K562 (cell line): Measurements from ENCODE around the gene TXNRD2. TPM values are rescaled to one million over a fixed set of nuclear protein-coding genes. Genes with fewer than 3 reads are reported as not detected.

ENCODE experiments used
- ATAC-seq: fragments of 200-7000 bp; cut with Tn5 transposase; 3 replicates; pipeline ENCODE4 v1.9.1; 2020; ENCODE audit warnings: moderate library complexity
- BruUV-seq: library from RNA; stranded (reverse); fragments of 400-500 nt; replicated peaks from 2 replicates; lab custom pipeline; 2021; lab: Mats Ljungman, UMichigan
- CTCF ChIA-PET: fragments of 300-600 bp; formaldehyde crosslinking; extraction: SDS; loops from one replicate; lab custom pipeline; 2021; ENCODE audit warnings: low intra/inter-chr PET ratio; lab: Yijun Ruan, JAX
- POLR2A ChIA-PET: fragments of 300-600, 350-650 bp; sonication (Branson Sonifier 250); formaldehyde crosslinking; extraction: SDS; loops from one replicate; lab custom pipeline; 2021; ENCODE audit warnings: antibody characterized with exemption, inconsistent platforms; lab: Yijun Ruan, JAX
- DNase-seq, 4 experiments: peaks; one replicate each; pipeline versions ENCODE4 v3.0.0 to v3.0.0-alpha.2; 2011 to 2018; ENCODE audit warnings: low spot score in 3 of 4, mixed read lengths in 3 of 4; ENCODE audit errors: extremely low read depth in 1 of 4
- FAIRE-seq: peaks from 2 replicates; lab custom pipeline; 2011; peaks lifted over from hg19 to GRCh38; lab: Jason Lieb, UNC
- H2AFZ ChIP-seq: 2 replicates; pipeline ENCODE4 v1.6.0; 2011; ENCODE audit warnings: low read depth, low read length, control low read depth, inconsistent platforms
- H3K27ac ChIP-seq: fragments of 200-600 bp; 3 replicates; pipeline ENCODE4 v1.8.0; 2011; ENCODE audit warnings: low read depth, mild to moderate bottlenecking, control low read depth, inconsistent platforms, low read length, moderate library complexity, mixed read lengths; ENCODE audit errors: extremely low read depth
- H3K27me3 ChIP-seq, 2 experiments: fragments of 300-600 bp in 1 of 2; 2 replicates in 1 of 2; 3 replicates in 1 of 2; pipeline versions ENCODE4 v1.6.0 to v1.8.0; 2011; ENCODE audit warnings: inconsistent platforms in 2 of 2, low read length in 2 of 2, mild to moderate bottlenecking in 1 of 2, mixed read lengths in 1 of 2, moderate library complexity in 1 of 2; ENCODE audit not compliant: control insufficient read depth in 2 of 2, insufficient read depth in 2 of 2
- H3K36me3 ChIP-seq: fragments of 300-600 bp; 3 replicates; pipeline ENCODE4 v1.8.0; 2011; ENCODE audit warnings: mild to moderate bottlenecking, low read length, inconsistent platforms; ENCODE audit not compliant: control insufficient read depth, insufficient read depth
- H3K4me1 ChIP-seq, 2 experiments: fragments of 200-600 bp in 1 of 2; replicated peaks in 1 of 2; 2 replicates in 1 of 2; 3 replicates in 1 of 2; pipeline versions ENCODE4 v1.5.1 to v1.8.0; 2011; ENCODE audit warnings: inconsistent platforms in 2 of 2, low read length in 2 of 2, mild to moderate bottlenecking in 1 of 2, mixed read lengths in 1 of 2, moderate library complexity in 1 of 2; ENCODE audit not compliant: control insufficient read depth in 2 of 2, insufficient read depth in 2 of 2
- H3K4me2 ChIP-seq: 2 replicates; pipeline ENCODE4 v1.6.1; 2011; ENCODE audit warnings: low read length, control low read depth, inconsistent platforms, mixed read lengths; ENCODE audit not compliant: insufficient read depth
- H3K4me3 ChIP-seq: fragments of 200-600 bp; sonication (generic), shearing (Covaris generic); 2 replicates; pipeline ENCODE4 v1.5.1; 2016; ENCODE audit warnings: control low read depth, inconsistent platforms
- H3K79me2 ChIP-seq: fragments of 200-600 bp; 3 replicates; pipeline ENCODE4 v1.8.0; 2011; ENCODE audit warnings: low read length, inconsistent platforms; ENCODE audit not compliant: control insufficient read depth, insufficient read depth
- H3K9ac ChIP-seq, 2 experiments: 2 replicates each; pipeline versions ENCODE4 v1.6.0 to v1.6.1; 2011; ENCODE audit warnings: low read depth in 2 of 2, low read length in 2 of 2, control low read depth in 1 of 2, inconsistent platforms in 1 of 2, mild to moderate bottlenecking in 1 of 2, mixed read lengths in 1 of 2; ENCODE audit not compliant: insufficient read depth in 1 of 2
- H3K9me1 ChIP-seq: one replicate; pipeline ENCODE4 v1.6.0; 2011; ENCODE audit warnings: inconsistent platforms, mild to moderate bottlenecking, low read length, moderate library complexity; ENCODE audit not compliant: control insufficient read depth, insufficient read depth
- H3K9me3 ChIP-seq: replicated peaks from 2 replicates; pipeline ENCODE4 v1.5.1; 2011; ENCODE audit warnings: low read depth, low read length, inconsistent platforms; ENCODE audit not compliant: control insufficient read depth, insufficient read depth
- H4K20me1 ChIP-seq: replicated peaks from 2 replicates; pipeline ENCODE4 v1.6.1; 2011; ENCODE audit warnings: low read length, inconsistent platforms, mixed read lengths; ENCODE audit not compliant: control insufficient read depth, insufficient read depth
- ARNT ChIP-seq, 2 experiments: fragments of 450-650 bp; IDR thresholded peaks; 2 replicates each; pipeline ENCODE4 v1.6.1; 2016; ENCODE audit warnings: mild to moderate bottlenecking in 1 of 2
- CSDE1 ChIP-seq, 2 experiments: fragments of 450-650 bp; IDR thresholded peaks; 2 replicates each; pipeline ENCODE4 v1.6.1; 2016; ENCODE audit warnings: mild to moderate bottlenecking in 1 of 2
- E2F6 ChIP-seq, 2 experiments: IDR thresholded peaks; 2 replicates each; pipeline ENCODE4 v1.6.1; 2011; ENCODE audit warnings: borderline replicate concordance in 1 of 2, control low read depth in 1 of 2, low read depth in 1 of 2, low read length in 1 of 2, mild to moderate bottlenecking in 1 of 2, mixed read lengths in 1 of 2, moderate library complexity in 1 of 2; ENCODE audit not compliant: insufficient read depth in 1 of 2, insufficient read length in 1 of 2, poor library complexity in 1 of 2, severe bottlenecking in 1 of 2; ENCODE audit errors: extremely low read depth in 1 of 2
- FOXO4 ChIP-seq: fragments of 450-650 bp; formaldehyde crosslinking; IDR thresholded peaks from 2 replicates; pipeline ENCODE4 v1.4.0; 2020; ENCODE audit warnings: mild to moderate bottlenecking, moderate library complexity
- HDAC1 ChIP-seq, 2 experiments: fragments of 450-650 bp; IDR thresholded peaks; 2 replicates each; pipeline ENCODE4 v1.6.1; 2016 to 2017; ENCODE audit warnings: inconsistent platforms in 1 of 2, mild to moderate bottlenecking in 1 of 2, moderate library complexity in 1 of 2
- HLTF ChIP-seq: fragments of 450-650 bp; IDR thresholded peaks from 2 replicates; pipeline ENCODE4 v1.6.1; 2016
- KHSRP ChIP-seq: fragments of 450-650 bp; IDR thresholded peaks from 2 replicates; pipeline ENCODE4 v1.6.1; 2017
- MLLT1 ChIP-seq, 2 experiments: fragments of 450-650 bp; IDR thresholded peaks; 2 replicates each; pipeline ENCODE4 v1.6.1; 2016
- NCOA4 ChIP-seq: fragments of 450-650 bp; IDR thresholded peaks from 2 replicates; pipeline ENCODE4 v1.6.1; 2018; ENCODE audit warnings: mild to moderate bottlenecking; ENCODE audit not compliant: partially characterized antibody
- NKRF ChIP-seq: fragments of 450-650 bp; IDR thresholded peaks from 2 replicates; pipeline ENCODE4 v1.6.1; 2016; ENCODE audit warnings: borderline replicate concordance
- PHB2 ChIP-seq: fragments of 450-650 bp; IDR thresholded peaks from 2 replicates; pipeline ENCODE4 v1.6.1; 2017; ENCODE audit warnings: low read depth
- SMARCA5 ChIP-seq: fragments of 450-650 bp; IDR thresholded peaks from 2 replicates; pipeline ENCODE4 v1.6.1; 2016
- ZBTB5 ChIP-seq: fragments of 450-650 bp; IDR thresholded peaks from 2 replicates; pipeline ENCODE4 v1.6.1; 2017; ENCODE audit warnings: antibody characterized with exemption
- ZNF140 ChIP-seq: fragments of 250-450 bp; sonication (Bioruptor Pico); IDR thresholded peaks from 2 replicates; pipeline ENCODE4 v1.8.0; 2021; ENCODE audit warnings: moderate library complexity, mild to moderate bottlenecking, inconsistent platforms
- ZNF507 ChIP-seq: conservative IDR thresholded peaks from 2 replicates; pipeline ENCODE4 v1.6.1; 2017; ENCODE audit warnings: missing genetic modification characterization, missing compliant biosample characterization
- ZNF668 ChIP-seq: fragments of 250-450 bp; sonication (Bioruptor Pico); IDR thresholded peaks from 2 replicates; pipeline ENCODE4 v1.8.0; 2022; ENCODE audit warnings: mild to moderate bottlenecking, inconsistent platforms
- in situ Hi-C: fragments of 300-500 bp; cut with MboI; formaldehyde crosslinking; loops from 4 replicates; pipeline ENCODE4 v1.15.0; 2018; ENCODE audit warnings: inconsistent platforms, mixed read lengths
- intact Hi-C: fragments of 100-400 bp; cut with micrococcal nuclease; formaldehyde crosslinking; loops from 2 replicates; pipeline ENCODE4 v1.14.2; 2022
- polyA plus RNA-seq, 8 experiments: library from polyadenylated mRNA; depleted of rRNA in 4 of 8; stranded (reverse) in 5 of 8; unstranded in 3 of 8; fragments of >200 nt; fragmentation: Nextera tagmentation in 2 of 8; fragmentation: Illumina TruSeq in 1 of 8; extraction: Ambion mirVana in 2 of 8; extraction: Trizol in 1 of 8; gene quantifications; 2 replicates each; pipeline versions ENCODE4 v1.2.1 to v1.2.3, GENCODE V29; 2011 to 2014; ENCODE audit warnings: inconsistent platforms in 1 of 8, missing spikeins in 1 of 8
- total RNA-seq, 7 experiments: library from RNA; depleted of rRNA in 6 of 7; stranded (reverse); fragments of >200 nt in 6 of 7; fragmentation: Illumina TruSeq in 2 of 7; extraction: Trizol in 2 of 7; gene quantifications; 2 replicates each; pipeline versions ENCODE4 v1.2.1 to v1.2.3, GENCODE V29; 2011 to 2021; ENCODE audit warnings: low replicate concordance in 1 of 7

TXNRD2 gene
- total and polyA plus RNA-seq, 9 of the 15 experiments (the other 6 are each of a cell fraction or from before 2014, with no cell fraction given): 3.3 to 80.2 (median 49.4) TPM

GRCh38 chr22:19834599-19834998 is 107.0 kb downstream of the TXNRD2 start:
- intact Hi-C loops (no loop called here), in situ Hi-C loops (no loop called here)
- H3K27ac ChIP-seq: no peak overlapping the region
- ChIA-PET CTCF (no interaction called here), POLR2A (interaction anchor here (0.6 to 16.0 kb wide), 6 partner anchors 12 to 107 kb away, joined by 3 to 247 read pairs (median 4); partner anchors contain the start of genes COMT, GNB1L, RTL10 and TXNRD2)
- ATAC-seq (no peak), FAIRE-seq (no peak), DNase-seq (no peak)
- H3K9ac ChIP-seq: no peak overlapping the region
- no peak overlapping the region for H3K4me3 ChIP-seq
- no peak overlapping the region for H3K4me2 ChIP-seq
- H3K27me3 ChIP-seq: no peaks in the 10 kb centered on the region
- H2AFZ ChIP-seq: no peak overlapping the region
- H3K79me2 ChIP-seq: no peaks in the 10 kb centered on the region
- no peaks in the 10 kb centered on the region; a peak in 1 of 5 replicates for H3K4me1 ChIP-seq
- BruUV-seq: no TSS peak
- no peaks in the 10 kb centered on the region for H3K9me3 ChIP-seq
- no peaks in the 10 kb centered on the region for H4K20me1 ChIP-seq
- H3K36me3 ChIP-seq: no peaks in the 10 kb centered on the region
- no peaks in the 10 kb centered on the region for H3K9me1 ChIP-seq
- TF ChIP-seq MLLT1 (IDR thresholded peaks at IDR 0.05) (peak in 1 of 2 experiments; percentile 37; a peak in 1 of 4 replicates), ZNF140 (no peak), PHB2 (peak; percentile 51; the same call in 1 of the 2 replicates), ZNF668 (peak; percentile 40; the same call in 1 of the 2 replicates), KHSRP (peak; percentile 50; the same call in 1 of the 2 replicates), SMARCA5 (peak; percentile 86), HDAC1 (IDR thresholded peaks at IDR 0.05) (peak; percentile 24 to 29; a peak in 1 of 4 replicates), HLTF (peak; percentile 95), CSDE1 (IDR thresholded peaks at IDR 0.05) (peak in 1 of 2 experiments; percentile 79; a peak in 1 of 4 replicates), ZNF507 (peak; percentile 98), E2F6 (IDR thresholded peaks at IDR 0.05; ENCODE audit: borderline replicate concordance in 1 of 2, extremely low read depth in 1 of 2, insufficient read depth in 1 of 2, insufficient read length in 1 of 2, low read depth in 1 of 2, low read length in 1 of 2, poor library complexity in 1 of 2, severe bottlenecking in 1 of 2) (no peak), ARNT (IDR thresholded peaks at IDR 0.05) (peak in 1 of 2 experiments; percentile 72; a peak in 1 of 4 replicates), FOXO4 (no peak), ZBTB5 (peak; percentile 54; the same call in 1 of the 2 replicates), NCOA4 (peak; percentile 83), NKRF (no peak)
